ENCODE results near the gene COX6B1. TPM values are rescaled to one million over a fixed set of nuclear protein-coding genes. Genes with fewer than 3 reads are reported as not detected.
"Not testable (repeated sequence)": the region's sequence is repeated elsewhere in the genome, so short reads cannot be mapped to it uniquely, and the experiment has no call there.

Gene COX6B1
- total RNA-seq, 1 experiment from 2014 or later = 835 TPM

DNA sequence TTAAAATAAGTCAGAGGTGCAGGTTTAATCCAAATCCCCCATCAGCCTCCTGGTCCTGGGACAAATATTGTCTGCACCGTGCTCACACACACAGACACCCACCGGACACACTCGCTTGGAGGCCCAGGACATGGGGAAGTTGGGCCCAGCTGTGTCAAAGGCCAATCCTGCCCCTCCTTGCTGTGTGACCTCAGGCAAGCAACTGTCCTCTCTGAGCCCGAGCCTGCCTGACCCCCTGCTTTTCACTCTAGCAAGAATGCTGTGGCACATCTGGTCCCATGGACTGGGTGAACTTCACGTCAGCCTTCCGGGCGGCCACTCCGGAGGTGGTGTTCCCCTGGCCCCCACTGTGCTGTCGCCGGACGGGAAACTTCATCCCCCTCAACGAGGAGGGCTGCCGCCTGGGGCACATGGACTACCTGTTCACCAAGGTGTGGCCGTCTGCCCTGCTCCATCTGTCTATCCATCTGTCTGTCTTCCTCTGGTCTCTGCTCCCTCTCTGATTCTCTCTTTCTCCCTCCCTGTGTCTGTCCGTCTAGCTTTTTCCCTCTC is 27.5 kb downstream of the COX6B1 start:
- no peak overlapping the region for H3K4me3 ChIP-seq (ENCODE audit: low read depth in 2 of 2, low read length in 2 of 2)
- CTCF ChIA-PET = interaction anchor here (0.6 kb wide), 1 partner anchor 19 kb away, joined by 4 read pairs; no protein-coding TSS in a partner anchor
- no peak overlapping the region for H3K27ac ChIP-seq (ENCODE audit: low read length)
- no peaks in the 10 kb centered on the region for H3K4me1 ChIP-seq (ENCODE audit: control insufficient read depth, insufficient read depth, low read length)
- TF ChIP-seq, protein P1, sequence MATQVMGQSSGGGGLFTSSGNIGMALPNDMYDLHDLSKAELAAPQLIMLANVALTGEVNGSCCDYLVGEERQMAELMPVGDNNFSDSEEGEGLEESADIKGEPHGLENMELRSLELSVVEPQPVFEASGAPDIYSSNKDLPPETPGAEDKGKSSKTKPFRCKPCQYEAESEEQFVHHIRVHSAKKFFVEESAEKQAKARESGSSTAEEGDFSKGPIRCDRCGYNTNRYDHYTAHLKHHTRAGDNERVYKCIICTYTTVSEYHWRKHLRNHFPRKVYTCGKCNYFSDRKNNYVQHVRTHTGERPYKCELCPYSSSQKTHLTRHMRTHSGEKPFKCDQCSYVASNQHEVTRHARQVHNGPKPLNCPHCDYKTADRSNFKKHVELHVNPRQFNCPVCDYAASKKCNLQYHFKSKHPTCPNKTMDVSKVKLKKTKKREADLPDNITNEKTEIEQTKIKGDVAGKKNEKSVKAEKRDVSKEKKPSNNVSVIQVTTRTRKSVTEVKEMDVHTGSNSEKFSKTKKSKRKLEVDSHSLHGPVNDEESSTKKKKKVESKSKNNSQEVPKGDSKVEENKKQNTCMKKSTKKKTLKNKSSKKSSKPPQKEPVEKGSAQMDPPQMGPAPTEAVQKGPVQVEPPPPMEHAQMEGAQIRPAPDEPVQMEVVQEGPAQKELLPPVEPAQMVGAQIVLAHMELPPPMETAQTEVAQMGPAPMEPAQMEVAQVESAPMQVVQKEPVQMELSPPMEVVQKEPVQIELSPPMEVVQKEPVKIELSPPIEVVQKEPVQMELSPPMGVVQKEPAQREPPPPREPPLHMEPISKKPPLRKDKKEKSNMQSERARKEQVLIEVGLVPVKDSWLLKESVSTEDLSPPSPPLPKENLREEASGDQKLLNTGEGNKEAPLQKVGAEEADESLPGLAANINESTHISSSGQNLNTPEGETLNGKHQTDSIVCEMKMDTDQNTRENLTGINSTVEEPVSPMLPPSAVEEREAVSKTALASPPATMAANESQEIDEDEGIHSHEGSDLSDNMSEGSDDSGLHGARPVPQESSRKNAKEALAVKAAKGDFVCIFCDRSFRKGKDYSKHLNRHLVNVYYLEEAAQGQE (IDR thresholded peaks at IDR 0.05; ENCODE audit: insufficient read depth in 1 of 2, low read depth in 2 of 2, low read length in 1 of 2) = no peak
- no peak for TF ChIP-seq TCF7L2 (IDR thresholded peaks at IDR 0.05; ENCODE audit: low read depth, low read length)
- TF ChIP-seq, protein P2, sequence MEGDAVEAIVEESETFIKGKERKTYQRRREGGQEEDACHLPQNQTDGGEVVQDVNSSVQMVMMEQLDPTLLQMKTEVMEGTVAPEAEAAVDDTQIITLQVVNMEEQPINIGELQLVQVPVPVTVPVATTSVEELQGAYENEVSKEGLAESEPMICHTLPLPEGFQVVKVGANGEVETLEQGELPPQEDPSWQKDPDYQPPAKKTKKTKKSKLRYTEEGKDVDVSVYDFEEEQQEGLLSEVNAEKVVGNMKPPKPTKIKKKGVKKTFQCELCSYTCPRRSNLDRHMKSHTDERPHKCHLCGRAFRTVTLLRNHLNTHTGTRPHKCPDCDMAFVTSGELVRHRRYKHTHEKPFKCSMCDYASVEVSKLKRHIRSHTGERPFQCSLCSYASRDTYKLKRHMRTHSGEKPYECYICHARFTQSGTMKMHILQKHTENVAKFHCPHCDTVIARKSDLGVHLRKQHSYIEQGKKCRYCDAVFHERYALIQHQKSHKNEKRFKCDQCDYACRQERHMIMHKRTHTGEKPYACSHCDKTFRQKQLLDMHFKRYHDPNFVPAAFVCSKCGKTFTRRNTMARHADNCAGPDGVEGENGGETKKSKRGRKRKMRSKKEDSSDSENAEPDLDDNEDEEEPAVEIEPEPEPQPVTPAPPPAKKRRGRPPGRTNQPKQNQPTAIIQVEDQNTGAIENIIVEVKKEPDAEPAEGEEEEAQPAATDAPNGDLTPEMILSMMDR (IDR thresholded peaks at IDR 0.05) = no peak
- no peak for TF ChIP-seq SIN3A (IDR thresholded peaks at IDR 0.05; ENCODE audit: borderline replicate concordance, insufficient read depth, low read depth, low read length)
- TF ChIP-seq POLR2AphosphoS5 (IDR thresholded peaks at IDR 0.05; ENCODE audit: low read depth, low read length) = no peak
- no peak for ATAC-seq
- intact Hi-C loops (cut with micrococcal nuclease; ENCODE audit: unreplicated experiment) = no loop called here
- POLR2A ChIA-PET = no interaction called here
- peaks cover 3% of the 10 kb centered on the region; the same call in 1 of the 2 replicates for H3K27me3 ChIP-seq (ENCODE audit: control insufficient read depth, insufficient read depth, low read length)
- in situ Hi-C loops (cut with HindIII; ENCODE audit: low pct_unique_long_range_greater_than_20kb, low sequenced_read_pairs) = no loop called here
- H3K36me3 ChIP-seq (ENCODE audit: control insufficient read depth, insufficient read depth, low read length) = no peaks in the 10 kb centered on the region
- BruUV-seq (replicated peaks) = no TSS peak
- H3K9me3 ChIP-seq (ENCODE audit: control insufficient read depth, insufficient read depth, low read depth, low read length) = no peaks in the 10 kb centered on the region
- DNase-seq (ENCODE audit: low read depth, low spot score) = no peak

DNA sequence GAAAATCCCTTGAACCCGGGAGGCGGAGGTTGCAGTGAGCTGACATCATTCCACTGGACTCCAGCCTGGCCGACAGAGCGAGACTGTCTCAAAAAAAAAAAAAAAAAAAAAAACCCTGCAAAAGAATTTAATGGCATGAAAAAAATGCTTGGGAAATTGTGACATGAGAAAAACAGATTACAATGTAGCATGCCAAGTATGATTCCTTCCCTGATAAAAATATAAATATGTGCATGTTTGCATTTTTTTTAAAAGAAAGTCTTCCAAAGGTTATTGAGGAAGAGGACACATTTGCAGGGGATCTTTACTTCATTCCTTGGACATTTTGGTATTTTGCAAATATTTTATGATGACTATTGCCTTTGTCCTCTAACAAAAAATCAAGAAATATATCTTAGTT is 41.7 kb downstream of the COX6B1 start:
- in situ Hi-C loops (cut with HindIII; ENCODE audit: low pct_unique_long_range_greater_than_20kb, low sequenced_read_pairs) = no loop called here
- H3K4me3 ChIP-seq (ENCODE audit: low read depth in 2 of 2, low read length in 2 of 2) = no peak overlapping the region
- BruUV-seq (replicated peaks) = no TSS peak

DNA sequence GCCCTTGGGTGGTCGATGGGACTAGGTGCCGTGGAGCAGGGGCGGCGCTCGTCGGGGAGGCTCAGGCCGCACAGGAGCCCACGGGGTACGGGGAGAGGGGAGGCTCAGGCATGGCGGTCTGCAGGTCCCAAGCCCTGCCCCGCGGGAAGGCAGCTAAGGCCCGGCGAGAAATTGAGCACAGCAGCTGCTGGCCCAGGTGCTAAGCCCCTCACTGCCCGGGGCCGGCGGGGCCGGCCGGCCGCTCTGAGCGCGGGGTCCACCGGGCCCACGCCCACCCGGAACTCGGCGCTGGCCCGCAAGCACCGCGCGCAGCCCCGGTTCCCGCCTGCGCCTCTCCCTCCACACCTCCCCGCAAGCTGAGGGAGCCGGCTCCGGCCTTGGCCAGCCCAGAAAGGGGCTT is 43.0 kb downstream of the COX6B1 start:
- in situ Hi-C loops (cut with HindIII; ENCODE audit: low pct_unique_long_range_greater_than_20kb, low sequenced_read_pairs); CTCF ChIA-PET; H3K36me3 ChIP-seq (ENCODE audit: control insufficient read depth, insufficient read depth, low read length); H3K4me1 ChIP-seq (ENCODE audit: control insufficient read depth, insufficient read depth, low read length); H3K4me3 ChIP-seq (ENCODE audit: low read depth in 2 of 2, low read length in 2 of 2); ATAC-seq; H3K27ac ChIP-seq (ENCODE audit: low read length); DNase-seq (ENCODE audit: low read depth, low spot score); H3K27me3 ChIP-seq (ENCODE audit: control insufficient read depth, insufficient read depth, low read length); BruUV-seq (replicated peaks); POLR2A ChIA-PET; intact Hi-C loops (cut with micrococcal nuclease; ENCODE audit: unreplicated experiment); H3K9me3 ChIP-seq (ENCODE audit: control insufficient read depth, insufficient read depth, low read depth, low read length): not testable (repeated sequence)

More for the DNA sequence above, 41.7 kb downstream of the COX6B1 start:
- no peak for DNase-seq (ENCODE audit: low read depth, low spot score)
- Histone ChIP-seq H3K36me3 (ENCODE audit: control insufficient read depth, insufficient read depth, low read length) (no peaks in the 10 kb centered on the region), H3K9me3 (ENCODE audit: control insufficient read depth, insufficient read depth, low read depth, low read length) (no peaks in the 10 kb centered on the region), H3K27me3 (ENCODE audit: control insufficient read depth, insufficient read depth, low read length) (no peaks in the 10 kb centered on the region), H3K27ac (ENCODE audit: low read length) (no peak overlapping the region), H3K4me1 (ENCODE audit: control insufficient read depth, insufficient read depth, low read length) (no peaks in the 10 kb centered on the region)
- intact Hi-C loops (cut with micrococcal nuclease; ENCODE audit: unreplicated experiment) = no loop called here
- no peak for ATAC-seq
- TF ChIP-seq TCF7L2 (IDR thresholded peaks at IDR 0.05; ENCODE audit: low read depth, low read length) (no peak), SIN3A (IDR thresholded peaks at IDR 0.05; ENCODE audit: borderline replicate concordance, insufficient read depth, low read depth, low read length) (no peak)
- TF ChIP-seq, protein P2 (IDR thresholded peaks at IDR 0.05) = no peak
- ChIA-PET POLR2A (no interaction called here), CTCF (interaction anchor here (0.6 kb wide), 1 partner anchor 157 kb away, joined by 8 read pairs; no protein-coding TSS in a partner anchor)

Data from Panc1 (cell line).